Measurements from ENCODE around the gene KNDC1. TPM values are rescaled to one million over a fixed set of nuclear protein-coding genes. Genes with fewer than 3 reads are reported as not detected.
"Not testable (repeated sequence)": the region's sequence is repeated elsewhere in the genome, so short reads cannot be mapped to it uniquely, and the experiment has no call there.

KNDC1 gene
- total RNA-seq, 4 donors from 2014 or later: under 0.01 to 12.5 (median 5.3) TPM

DNA sequence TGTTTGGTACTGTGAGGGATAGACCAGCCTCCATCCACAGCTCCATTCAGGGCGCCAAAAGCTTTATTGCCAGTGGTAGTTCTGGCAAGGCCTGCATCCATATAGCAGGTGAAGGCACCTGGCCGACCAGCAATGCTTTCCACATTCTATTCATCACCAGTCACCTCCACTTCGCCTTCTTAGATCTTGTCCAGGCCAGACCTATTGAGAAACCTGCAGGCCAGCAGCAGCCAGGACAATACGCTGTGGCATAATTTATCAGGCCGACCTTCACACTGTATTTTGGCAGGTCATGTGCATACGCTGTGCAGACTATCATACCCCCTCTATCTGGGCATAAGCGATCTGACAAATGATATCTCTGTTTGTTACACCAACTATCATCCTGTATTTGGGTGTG is 15.2 kb upstream of the KNDC1 start:
- Histone ChIP-seq H3K27ac (no peak overlapping the region), H3K9me3 (no peaks in the 10 kb centered on the region), H3K27me3 (no peaks in the 10 kb centered on the region), H3K4me3 (no peak overlapping the region), H3K36me3 (no peaks in the 10 kb centered on the region), H3K4me1 (no peaks in the 10 kb centered on the region)
- intact Hi-C loops (cut with DNase I; ENCODE audit: low total_unique reads): no loop called here
- TF ChIP-seq POLR2A (IDR thresholded peaks at IDR 0.05): no peak
- TF ChIP-seq, protein P1, sequence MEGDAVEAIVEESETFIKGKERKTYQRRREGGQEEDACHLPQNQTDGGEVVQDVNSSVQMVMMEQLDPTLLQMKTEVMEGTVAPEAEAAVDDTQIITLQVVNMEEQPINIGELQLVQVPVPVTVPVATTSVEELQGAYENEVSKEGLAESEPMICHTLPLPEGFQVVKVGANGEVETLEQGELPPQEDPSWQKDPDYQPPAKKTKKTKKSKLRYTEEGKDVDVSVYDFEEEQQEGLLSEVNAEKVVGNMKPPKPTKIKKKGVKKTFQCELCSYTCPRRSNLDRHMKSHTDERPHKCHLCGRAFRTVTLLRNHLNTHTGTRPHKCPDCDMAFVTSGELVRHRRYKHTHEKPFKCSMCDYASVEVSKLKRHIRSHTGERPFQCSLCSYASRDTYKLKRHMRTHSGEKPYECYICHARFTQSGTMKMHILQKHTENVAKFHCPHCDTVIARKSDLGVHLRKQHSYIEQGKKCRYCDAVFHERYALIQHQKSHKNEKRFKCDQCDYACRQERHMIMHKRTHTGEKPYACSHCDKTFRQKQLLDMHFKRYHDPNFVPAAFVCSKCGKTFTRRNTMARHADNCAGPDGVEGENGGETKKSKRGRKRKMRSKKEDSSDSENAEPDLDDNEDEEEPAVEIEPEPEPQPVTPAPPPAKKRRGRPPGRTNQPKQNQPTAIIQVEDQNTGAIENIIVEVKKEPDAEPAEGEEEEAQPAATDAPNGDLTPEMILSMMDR (IDR thresholded peaks at IDR 0.05): no peak
- DNase-seq: no peak

DNA sequence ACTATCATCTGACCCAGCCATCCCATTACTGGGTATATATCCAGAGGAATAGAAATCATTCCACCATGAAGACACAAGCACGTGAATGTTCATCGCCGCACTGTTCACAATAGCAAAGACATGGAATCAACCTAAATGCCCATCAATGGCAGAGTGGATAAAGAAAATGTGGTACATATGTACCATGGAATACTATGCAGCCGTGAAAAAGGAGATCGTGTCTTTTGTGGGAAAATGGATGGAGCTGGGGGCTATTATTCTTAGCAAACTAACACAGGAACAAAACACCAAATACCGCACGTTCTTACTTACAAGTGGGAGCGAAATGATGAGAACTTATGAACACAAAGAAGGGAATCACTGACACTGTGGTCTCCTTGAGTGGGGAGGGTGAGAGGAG is 9.8 kb upstream of the KNDC1 start:
- Histone ChIP-seq H3K9me3 (no peaks in the 10 kb centered on the region), H3K4me3 (no peak overlapping the region), H3K36me3 (no peaks in the 10 kb centered on the region), H3K27ac (no peak overlapping the region), H3K4me1 (no peaks in the 10 kb centered on the region), H3K27me3 (no peaks in the 10 kb centered on the region)
- intact Hi-C loops (cut with DNase I; ENCODE audit: low total_unique reads): no loop called here
- DNase-seq: no peak
- TF ChIP-seq POLR2A (IDR thresholded peaks at IDR 0.05): no peak
- TF ChIP-seq, protein P1 (IDR thresholded peaks at IDR 0.05): no peak

DNA sequence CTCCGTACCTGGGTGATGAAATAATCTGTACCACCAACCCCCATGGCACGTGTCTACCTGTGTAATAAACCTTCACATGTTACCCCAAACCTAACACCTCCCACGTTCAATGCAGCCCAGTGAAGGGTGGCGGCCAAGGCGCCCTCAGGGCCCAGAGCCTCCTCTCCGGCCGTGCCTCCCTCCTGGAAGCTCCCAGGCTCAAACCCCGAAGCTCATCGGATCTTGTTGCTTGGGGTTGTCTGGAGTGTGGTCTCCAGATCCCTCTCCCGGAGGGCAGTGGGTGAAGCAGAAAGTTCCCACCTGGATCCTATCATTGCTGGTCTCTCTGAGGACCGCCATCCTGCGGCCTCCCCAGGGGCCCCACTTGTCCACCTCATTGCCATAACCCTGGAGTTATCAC is 9.4 kb upstream of the KNDC1 start:
- Histone ChIP-seq H3K4me3 (no peak overlapping the region), H3K27ac (no peak overlapping the region), H3K36me3 (no peaks in the 10 kb centered on the region), H3K9me3 (no peaks in the 10 kb centered on the region), H3K4me1 (no peaks in the 10 kb centered on the region), H3K27me3 (no peaks in the 10 kb centered on the region)
- no peak for TF ChIP-seq POLR2A (IDR thresholded peaks at IDR 0.05)
- TF ChIP-seq, protein P1 (IDR thresholded peaks at IDR 0.05): no peak
- intact Hi-C loops (cut with DNase I; ENCODE audit: low total_unique reads): no loop called here
- no peak for DNase-seq

DNA sequence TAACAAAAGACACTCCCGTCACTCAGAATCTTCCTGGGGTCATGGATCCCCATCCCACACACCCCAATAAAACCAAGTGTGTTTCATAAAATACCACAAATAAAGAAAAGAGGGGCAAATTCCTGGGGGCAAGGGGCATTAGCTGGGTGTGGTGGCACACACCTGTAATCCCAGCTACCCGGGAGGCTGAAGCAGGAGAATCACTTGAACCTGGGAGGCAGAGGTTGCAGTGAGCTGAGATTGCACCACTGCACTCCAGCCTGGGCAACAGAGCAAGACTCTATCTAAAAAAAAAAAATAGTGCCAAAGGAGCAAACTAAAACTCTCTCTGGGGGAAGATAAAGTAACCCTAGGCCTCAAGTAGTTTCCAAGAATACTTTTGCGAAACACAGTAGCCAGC is 8.9 kb upstream of the KNDC1 start:
- H3K4me1 ChIP-seq; H3K36me3 ChIP-seq; H3K4me3 ChIP-seq; DNase-seq; H3K27ac ChIP-seq; intact Hi-C loops (cut with DNase I; ENCODE audit: low total_unique reads); H3K9me3 ChIP-seq; H3K27me3 ChIP-seq: not testable (repeated sequence)

DNA sequence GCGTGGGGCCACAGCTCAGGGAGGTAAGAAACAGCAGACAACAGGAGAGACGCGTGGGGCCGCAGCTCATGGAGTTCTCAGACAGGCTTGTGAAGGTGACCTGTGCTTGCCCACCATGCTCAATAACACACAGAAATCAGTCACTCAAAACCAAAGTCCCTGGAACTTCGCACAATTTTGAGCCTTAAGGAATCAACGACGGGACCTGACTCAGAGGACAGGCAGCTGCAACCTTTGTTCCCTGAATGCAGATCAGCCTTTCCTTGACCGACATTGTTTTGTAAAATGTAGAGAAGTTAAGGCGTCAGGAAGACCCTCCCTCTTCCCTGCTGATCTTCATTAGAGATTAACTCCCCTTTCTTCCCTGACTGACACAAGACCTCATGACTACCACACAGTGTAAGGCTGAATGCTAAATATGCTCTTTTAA is 8.5 kb upstream of the KNDC1 start:
- no peaks in the 10 kb centered on the region for H3K9me3 ChIP-seq
- no peaks in the 10 kb centered on the region for H3K4me1 ChIP-seq
- H3K27me3 ChIP-seq: no peaks in the 10 kb centered on the region
- DNase-seq: no peak
- no peak overlapping the region for H3K27ac ChIP-seq
- intact Hi-C loops (cut with DNase I; ENCODE audit: low total_unique reads): no loop called here
- no peaks in the 10 kb centered on the region for H3K36me3 ChIP-seq
- no peak overlapping the region for H3K4me3 ChIP-seq
- no peak for TF ChIP-seq POLR2A (IDR thresholded peaks at IDR 0.05)
- TF ChIP-seq, protein P1 (IDR thresholded peaks at IDR 0.05): no peak

DNA sequence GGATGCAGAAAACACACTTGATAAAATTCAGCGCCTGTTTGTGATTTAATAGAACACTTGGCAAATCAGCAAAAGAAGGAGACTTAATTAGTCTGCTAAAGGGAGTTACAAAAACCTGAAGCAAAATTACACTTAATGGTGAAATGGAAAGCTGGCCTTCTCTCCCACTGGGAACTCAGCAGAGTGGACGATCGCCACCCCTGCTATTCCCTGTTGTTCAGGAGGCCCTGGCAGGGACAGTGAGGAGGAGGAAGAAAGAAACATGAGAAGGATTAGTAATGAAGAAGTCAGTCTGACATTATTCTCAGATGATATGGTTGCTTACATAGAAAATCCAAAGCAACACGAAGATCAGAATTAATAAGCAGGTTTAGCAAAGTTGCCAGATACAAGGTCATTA is 5.6 kb upstream of the KNDC1 start:
- H3K4me1 ChIP-seq: peaks cover 0 to 1% of the 10 kb centered on the region in 2 donors
- H3K4me3 ChIP-seq: no peak overlapping the region
- no peaks in the 10 kb centered on the region for H3K27me3 ChIP-seq
- H3K27ac ChIP-seq: no peak overlapping the region
- intact Hi-C loops (cut with DNase I; ENCODE audit: low total_unique reads): no loop called here
- DNase-seq: no peak
- no peaks in the 10 kb centered on the region for H3K36me3 ChIP-seq
- no peak for TF ChIP-seq POLR2A (IDR thresholded peaks at IDR 0.05)
- TF ChIP-seq, protein P1 (IDR thresholded peaks at IDR 0.05): no peak
- no peaks in the 10 kb centered on the region for H3K9me3 ChIP-seq
